Measurements from ENCODE around the gene MPV17L.
"Not testable (repeated sequence)": the region's sequence is repeated elsewhere in the genome, so short reads cannot be mapped to it uniquely, and the experiment has no call there.

MPV17L gene

DNA sequence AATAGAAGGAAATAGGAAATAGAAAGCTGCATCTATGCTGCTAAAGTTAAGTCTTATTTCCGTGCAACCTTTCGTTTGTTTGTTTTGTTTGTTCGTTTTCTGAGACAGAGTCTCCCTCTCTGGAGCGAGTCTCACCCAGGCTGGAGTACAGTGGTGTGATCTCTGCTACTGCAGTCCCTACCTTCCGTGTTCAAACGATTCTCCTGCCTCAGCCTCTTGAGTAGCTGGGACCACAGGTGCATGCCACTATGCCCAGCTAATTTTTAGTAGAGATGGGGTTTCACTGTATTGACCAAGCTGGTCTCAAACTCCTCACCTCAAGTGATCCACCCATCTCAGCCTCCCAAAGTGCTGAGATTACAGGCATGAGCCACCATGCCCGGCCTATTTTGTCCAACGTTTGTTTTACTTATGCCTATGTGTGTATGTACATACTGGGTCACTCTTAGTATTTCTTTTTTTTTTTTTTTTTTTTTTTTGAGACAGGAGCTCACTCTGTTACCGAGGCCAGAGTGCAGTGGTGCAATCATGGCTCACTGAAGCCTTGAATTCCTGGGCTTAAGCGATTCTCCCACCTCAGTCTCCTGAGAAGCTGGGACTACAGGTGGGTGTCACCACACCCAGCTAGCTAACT lies 55.7 kb downstream of the MPV17L start:
- TF ChIP-seq, protein P1, sequence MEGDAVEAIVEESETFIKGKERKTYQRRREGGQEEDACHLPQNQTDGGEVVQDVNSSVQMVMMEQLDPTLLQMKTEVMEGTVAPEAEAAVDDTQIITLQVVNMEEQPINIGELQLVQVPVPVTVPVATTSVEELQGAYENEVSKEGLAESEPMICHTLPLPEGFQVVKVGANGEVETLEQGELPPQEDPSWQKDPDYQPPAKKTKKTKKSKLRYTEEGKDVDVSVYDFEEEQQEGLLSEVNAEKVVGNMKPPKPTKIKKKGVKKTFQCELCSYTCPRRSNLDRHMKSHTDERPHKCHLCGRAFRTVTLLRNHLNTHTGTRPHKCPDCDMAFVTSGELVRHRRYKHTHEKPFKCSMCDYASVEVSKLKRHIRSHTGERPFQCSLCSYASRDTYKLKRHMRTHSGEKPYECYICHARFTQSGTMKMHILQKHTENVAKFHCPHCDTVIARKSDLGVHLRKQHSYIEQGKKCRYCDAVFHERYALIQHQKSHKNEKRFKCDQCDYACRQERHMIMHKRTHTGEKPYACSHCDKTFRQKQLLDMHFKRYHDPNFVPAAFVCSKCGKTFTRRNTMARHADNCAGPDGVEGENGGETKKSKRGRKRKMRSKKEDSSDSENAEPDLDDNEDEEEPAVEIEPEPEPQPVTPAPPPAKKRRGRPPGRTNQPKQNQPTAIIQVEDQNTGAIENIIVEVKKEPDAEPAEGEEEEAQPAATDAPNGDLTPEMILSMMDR (IDR thresholded peaks at IDR 0.05; ENCODE audit: control extremely low read depth, extremely low read depth, low read depth, missing control alignments), result no peak
- CTCF ChIA-PET, result interaction anchor here (0.8 kb wide), 1 partner anchor 370 kb away, joined by 3 read pairs; no protein-coding TSS in a partner anchor
- POLR2A ChIA-PET, result no interaction called here
- DNase-seq (ENCODE audit: extremely low spot score), result no peak

GRCh38 chr16:15452246-15452855 lies 56.8 kb downstream of the MPV17L start:
- TF ChIP-seq, protein P1 (IDR thresholded peaks at IDR 0.05; ENCODE audit: control extremely low read depth, extremely low read depth, low read depth, missing control alignments), result no peak
- ChIA-PET CTCF (no interaction called here), POLR2A (no interaction called here)
- DNase-seq (ENCODE audit: extremely low spot score), result no peak

GRCh38 chr16:15453296-15453695 lies 57.7 kb downstream of the MPV17L start:
- POLR2A ChIA-PET; DNase-seq (ENCODE audit: extremely low spot score): not testable (repeated sequence)
- CTCF ChIA-PET, result interaction anchor here (1.2 kb wide), 1 partner anchor 12 kb away, joined by 3 read pairs; no protein-coding TSS in a partner anchor

DNA sequence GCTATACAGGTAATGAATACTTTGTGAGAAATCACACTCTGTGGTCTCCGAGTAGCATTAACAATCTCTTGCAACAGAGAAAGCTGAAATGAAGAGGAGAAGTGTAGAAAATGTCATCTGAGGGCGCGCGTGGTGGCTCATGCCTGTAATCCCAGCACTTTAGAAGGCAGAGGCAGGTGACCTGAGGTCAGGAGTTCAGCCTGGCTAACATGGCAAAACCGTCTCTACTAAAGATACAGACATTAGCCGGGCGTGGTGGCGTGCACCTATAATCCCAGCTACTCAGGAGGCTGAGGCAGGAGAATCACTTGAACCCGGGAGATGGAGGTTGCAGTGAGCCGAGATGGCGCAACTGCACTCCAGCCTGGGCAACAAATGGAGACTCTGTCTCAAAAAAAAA lies 59.4 kb downstream of the MPV17L start:
- POLR2A ChIA-PET; DNase-seq (ENCODE audit: extremely low spot score); CTCF ChIA-PET: not testable (repeated sequence)

DNA sequence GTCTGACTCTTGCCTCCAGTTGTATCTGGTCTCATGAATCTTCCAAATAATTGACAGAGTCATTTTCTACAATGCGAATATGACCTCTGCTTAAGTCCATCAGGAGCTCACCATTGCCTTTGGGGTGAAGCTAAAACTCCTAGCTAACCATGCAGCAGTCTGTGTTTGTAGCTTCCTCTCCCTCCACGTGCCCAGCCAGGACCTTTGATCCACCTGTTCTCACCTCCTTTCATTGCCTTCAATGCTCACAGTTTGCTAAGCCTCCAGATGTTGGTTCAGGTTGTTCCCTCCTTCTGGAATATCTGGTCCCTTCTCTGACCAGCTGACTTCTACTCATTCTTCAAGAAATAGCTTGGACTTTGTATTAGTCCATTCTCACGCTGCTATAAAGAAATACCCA lies 61.8 kb downstream of the MPV17L start:
- TF ChIP-seq, protein P1 (IDR thresholded peaks at IDR 0.05; ENCODE audit: control extremely low read depth, extremely low read depth, low read depth, missing control alignments), result no peak
- ChIA-PET CTCF (interaction anchor here (1.2 kb wide), 1 partner anchor 14 kb away, joined by 3 read pairs; no protein-coding TSS in a partner anchor), POLR2A (no interaction called here)
- no peak for DNase-seq (ENCODE audit: extremely low spot score)

DNA sequence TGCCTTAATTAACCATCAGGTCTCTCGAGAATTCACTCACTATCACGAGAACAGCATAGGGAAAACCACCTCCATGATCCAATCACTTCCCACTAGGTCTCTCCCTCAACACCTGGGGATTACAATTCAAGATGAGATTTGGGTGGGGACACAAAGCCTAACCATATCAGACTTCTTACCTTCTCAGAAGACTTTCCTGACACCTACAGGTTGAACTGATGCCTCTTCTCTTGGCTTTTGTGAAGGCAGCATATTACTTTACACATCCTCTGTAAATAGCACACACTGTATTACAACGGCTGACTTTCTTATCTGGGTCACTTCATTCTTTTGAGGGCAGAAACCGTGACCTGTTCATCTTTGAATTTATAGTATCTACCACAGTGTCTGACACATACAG lies 62.4 kb downstream of the MPV17L start:
- ChIA-PET POLR2A (no interaction called here), CTCF (no interaction called here)
- TF ChIP-seq, protein P1 (IDR thresholded peaks at IDR 0.05; ENCODE audit: control extremely low read depth, extremely low read depth, low read depth, missing control alignments), result no peak
- no peak for DNase-seq (ENCODE audit: extremely low spot score)

DNA sequence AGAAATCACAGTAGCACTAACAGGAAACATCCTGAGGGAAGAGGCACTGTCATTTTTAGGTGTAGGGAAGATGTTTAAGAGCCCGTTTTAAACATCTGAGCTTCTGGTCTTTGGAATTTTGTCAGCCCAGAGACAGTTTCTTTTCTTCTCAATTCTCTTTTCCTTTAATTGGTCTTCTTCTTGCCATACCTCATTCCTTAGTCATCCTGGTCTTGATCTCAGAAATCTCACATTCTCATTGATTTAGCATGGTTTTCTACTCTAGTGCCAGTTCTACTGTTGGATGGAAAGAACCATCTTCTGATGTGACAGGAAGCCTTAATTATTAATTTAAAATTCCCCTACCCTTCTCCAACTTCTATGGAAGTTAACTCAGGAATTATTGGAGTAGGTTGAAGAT lies 64.2 kb downstream of the MPV17L start:
- POLR2A ChIA-PET, result no interaction called here
- CTCF ChIA-PET, result no interaction called here
- DNase-seq (ENCODE audit: extremely low spot score), result no peak
- TF ChIP-seq, protein P1 (IDR thresholded peaks at IDR 0.05; ENCODE audit: control extremely low read depth, extremely low read depth, low read depth, missing control alignments), result no peak
